ENCODE results near the gene MEAF6. TPM values are rescaled to one million over a fixed set of nuclear protein-coding genes. Genes with fewer than 3 reads are reported as not detected.
"Not testable (repeated sequence)": the region's sequence is repeated elsewhere in the genome, so short reads cannot be mapped to it uniquely, and the experiment has no call there.

MEAF6 gene
- total RNA-seq, 1 experiment from 2014 or later: 72.0 TPM

DNA sequence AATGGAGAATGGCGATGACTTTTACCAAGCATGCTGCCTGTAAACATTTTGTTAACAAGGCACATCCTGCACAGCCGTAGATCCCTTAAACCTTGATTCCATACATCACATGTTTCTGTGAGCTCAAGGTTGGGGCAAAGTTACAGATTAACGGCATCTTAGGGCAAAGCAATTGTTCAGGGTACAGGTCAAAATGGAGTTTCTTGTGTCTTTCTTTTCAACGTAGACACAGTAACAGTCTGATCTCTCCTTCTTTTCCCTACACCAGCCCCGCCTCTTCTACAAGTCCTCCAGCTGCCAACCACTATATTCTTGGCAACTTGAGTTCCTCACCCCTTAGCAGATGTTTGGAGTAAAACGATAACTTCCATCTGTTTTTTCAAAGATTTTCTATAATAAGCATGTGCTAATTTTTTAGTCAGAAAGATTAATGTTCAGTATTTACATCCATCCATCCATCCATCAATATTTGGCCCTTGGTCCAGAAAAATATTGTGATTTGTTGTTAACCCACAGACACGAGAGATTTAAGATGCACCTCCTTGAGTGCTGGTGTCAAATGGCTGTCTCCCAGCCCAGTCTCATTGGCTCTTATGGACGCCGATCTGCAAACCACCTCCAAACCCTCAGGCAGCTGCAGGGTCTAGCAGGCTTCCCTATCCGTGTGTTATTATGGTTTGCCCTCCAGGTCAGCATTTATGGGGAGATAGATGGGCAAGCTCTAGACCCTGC lies 46.0 kb upstream of the MEAF6 start:
- peaks cover 4% of the 10 kb centered on the region for H3K36me3 Mint-ChIP-seq (ENCODE audit: insufficient read depth, unreplicated experiment)
- no peak overlapping the region for H3K4me3 Mint-ChIP-seq (ENCODE audit: unreplicated experiment)
- H3K9me3 Mint-ChIP-seq (ENCODE audit: unreplicated experiment): no peaks in the 10 kb centered on the region
- H3K27ac Mint-ChIP-seq (ENCODE audit: low read depth, unreplicated experiment): no peak overlapping the region
- POLR2A ChIA-PET: no interaction called here
- H3K4me1 Mint-ChIP-seq (ENCODE audit: insufficient read depth, unreplicated experiment): no peaks in the 10 kb centered on the region
- intact Hi-C loops (cut with micrococcal nuclease): no loop called here
- H3K27me3 Mint-ChIP-seq (ENCODE audit: insufficient read depth, unreplicated experiment): no peaks in the 10 kb centered on the region
- no peak for DNase-seq (ENCODE audit: unreplicated experiment)
- CTCF ChIA-PET: interaction anchor here (0.7 kb wide), 1 partner anchor 116 kb away, joined by 3 read pairs; no protein-coding TSS in a partner anchor
- TF ChIP-seq, protein P1, sequence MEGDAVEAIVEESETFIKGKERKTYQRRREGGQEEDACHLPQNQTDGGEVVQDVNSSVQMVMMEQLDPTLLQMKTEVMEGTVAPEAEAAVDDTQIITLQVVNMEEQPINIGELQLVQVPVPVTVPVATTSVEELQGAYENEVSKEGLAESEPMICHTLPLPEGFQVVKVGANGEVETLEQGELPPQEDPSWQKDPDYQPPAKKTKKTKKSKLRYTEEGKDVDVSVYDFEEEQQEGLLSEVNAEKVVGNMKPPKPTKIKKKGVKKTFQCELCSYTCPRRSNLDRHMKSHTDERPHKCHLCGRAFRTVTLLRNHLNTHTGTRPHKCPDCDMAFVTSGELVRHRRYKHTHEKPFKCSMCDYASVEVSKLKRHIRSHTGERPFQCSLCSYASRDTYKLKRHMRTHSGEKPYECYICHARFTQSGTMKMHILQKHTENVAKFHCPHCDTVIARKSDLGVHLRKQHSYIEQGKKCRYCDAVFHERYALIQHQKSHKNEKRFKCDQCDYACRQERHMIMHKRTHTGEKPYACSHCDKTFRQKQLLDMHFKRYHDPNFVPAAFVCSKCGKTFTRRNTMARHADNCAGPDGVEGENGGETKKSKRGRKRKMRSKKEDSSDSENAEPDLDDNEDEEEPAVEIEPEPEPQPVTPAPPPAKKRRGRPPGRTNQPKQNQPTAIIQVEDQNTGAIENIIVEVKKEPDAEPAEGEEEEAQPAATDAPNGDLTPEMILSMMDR (IDR thresholded peaks at IDR 0.05; ENCODE audit: unreplicated experiment): no peak
- BruUV-seq (replicated peaks): no TSS peak

DNA sequence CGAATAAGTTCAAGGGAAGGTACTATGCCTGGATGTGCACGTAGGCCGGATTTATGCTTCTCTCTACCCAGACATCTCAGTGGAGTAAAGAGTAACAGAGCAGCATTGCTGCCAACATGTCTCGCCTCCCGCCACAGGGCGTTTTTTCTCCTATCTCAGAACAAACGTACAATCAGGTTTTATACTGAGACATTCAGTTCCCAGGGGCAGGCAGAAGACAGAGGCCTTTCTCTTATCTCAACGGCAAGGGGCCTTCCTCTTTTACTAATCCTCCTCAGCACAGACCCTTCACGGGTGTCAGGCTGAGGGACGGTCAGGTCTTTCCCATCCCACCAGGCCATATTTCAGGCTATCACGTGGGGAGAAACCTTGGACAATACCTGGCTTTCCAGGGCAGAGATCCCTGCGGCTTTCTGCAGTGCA lies 45.4 kb upstream of the MEAF6 start:
- H3K27me3 Mint-ChIP-seq (ENCODE audit: insufficient read depth, unreplicated experiment); DNase-seq (ENCODE audit: unreplicated experiment); H3K4me1 Mint-ChIP-seq (ENCODE audit: insufficient read depth, unreplicated experiment); CTCF ChIA-PET; H3K27ac Mint-ChIP-seq (ENCODE audit: low read depth, unreplicated experiment); intact Hi-C loops (cut with micrococcal nuclease); H3K9me3 Mint-ChIP-seq (ENCODE audit: unreplicated experiment); H3K36me3 Mint-ChIP-seq (ENCODE audit: insufficient read depth, unreplicated experiment); BruUV-seq (replicated peaks); POLR2A ChIA-PET; H3K4me3 Mint-ChIP-seq (ENCODE audit: unreplicated experiment): not testable (repeated sequence)

DNA sequence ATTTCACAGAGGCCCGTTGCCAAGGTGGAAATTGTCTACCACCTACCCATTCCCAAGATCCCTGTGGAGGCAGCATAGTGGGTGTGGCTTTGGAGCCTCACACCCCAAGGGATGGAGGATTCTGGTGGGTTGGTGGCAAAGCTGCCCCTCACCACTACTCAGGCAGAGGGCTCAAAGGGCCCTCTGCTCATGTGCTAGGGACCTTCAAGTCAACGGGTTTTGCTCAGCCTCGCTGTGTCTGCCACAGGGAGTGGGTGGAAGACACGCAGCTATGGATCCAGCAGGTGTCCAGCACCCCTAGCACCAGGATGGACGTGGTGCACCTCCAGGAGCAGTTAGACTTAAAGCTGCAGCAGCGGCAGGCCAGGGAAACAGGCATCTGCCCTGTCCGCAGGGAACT lies 44.5 kb upstream of the MEAF6 start:
- ChIA-PET POLR2A (no interaction called here), CTCF (no interaction called here)
- no peak overlapping the region for H3K4me3 Mint-ChIP-seq (ENCODE audit: unreplicated experiment)
- H3K36me3 Mint-ChIP-seq (ENCODE audit: insufficient read depth, unreplicated experiment): no peaks in the 10 kb centered on the region
- no peaks in the 10 kb centered on the region for H3K27me3 Mint-ChIP-seq (ENCODE audit: insufficient read depth, unreplicated experiment)
- no peaks in the 10 kb centered on the region for H3K9me3 Mint-ChIP-seq (ENCODE audit: unreplicated experiment)
- BruUV-seq (replicated peaks): no TSS peak
- H3K4me1 Mint-ChIP-seq (ENCODE audit: insufficient read depth, unreplicated experiment): no peaks in the 10 kb centered on the region
- H3K27ac Mint-ChIP-seq (ENCODE audit: low read depth, unreplicated experiment): no peak overlapping the region
- intact Hi-C loops (cut with micrococcal nuclease): no loop called here
- TF ChIP-seq, protein P1 (IDR thresholded peaks at IDR 0.05; ENCODE audit: unreplicated experiment): no peak
- no peak for DNase-seq (ENCODE audit: unreplicated experiment)

DNA sequence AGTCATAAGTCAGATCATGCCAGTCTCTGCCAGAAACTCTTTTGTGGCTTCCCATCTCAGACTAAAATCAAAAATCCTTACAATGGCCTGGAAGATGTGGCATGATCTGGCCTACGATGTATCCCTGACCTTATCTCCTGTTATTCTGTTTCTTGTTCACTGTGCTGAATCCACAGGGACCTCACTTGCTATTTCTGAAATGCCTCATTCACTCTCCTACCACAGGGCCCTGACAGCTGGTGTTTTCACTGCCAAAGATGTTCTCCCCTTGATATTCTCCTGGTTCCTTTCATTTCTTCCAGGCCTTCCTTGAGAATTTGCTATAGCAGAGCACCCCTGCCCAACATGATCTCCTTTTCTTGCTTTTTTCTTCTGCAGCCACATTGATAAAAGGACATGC lies 43.8 kb upstream of the MEAF6 start:
- no TSS peak for BruUV-seq (replicated peaks)
- intact Hi-C loops (cut with micrococcal nuclease): no loop called here
- DNase-seq (ENCODE audit: unreplicated experiment): no peak
- TF ChIP-seq, protein P1 (IDR thresholded peaks at IDR 0.05; ENCODE audit: unreplicated experiment): no peak
- Mint-ChIP-seq H3K4me1 (ENCODE audit: insufficient read depth, unreplicated experiment) (no peaks in the 10 kb centered on the region), H3K9me3 (ENCODE audit: unreplicated experiment) (no peaks in the 10 kb centered on the region), H3K36me3 (ENCODE audit: insufficient read depth, unreplicated experiment) (no peaks in the 10 kb centered on the region), H3K27me3 (ENCODE audit: insufficient read depth, unreplicated experiment) (no peaks in the 10 kb centered on the region), H3K27ac (ENCODE audit: low read depth, unreplicated experiment) (no peak overlapping the region), H3K4me3 (ENCODE audit: unreplicated experiment) (no peak overlapping the region)
- POLR2A ChIA-PET: no interaction called here
- CTCF ChIA-PET: no interaction called here
